Loucy (cell line): ENCODE measurements around the gene VSIG8.
"Not testable (repeated sequence)": the region's sequence is repeated elsewhere in the genome, so short reads cannot be mapped to it uniquely, and the experiment has no call there.

ENCODE experiments used
- H2AFZ ChIP-seq: fragments of 200-600 bp; sonication (generic); 2 replicates; pipeline ENCODE4 v1.6.0; 2016; ENCODE audit warnings: antibody characterized with exemption, mild to moderate bottlenecking, low read length, moderate library complexity
- H3F3A ChIP-seq: fragments of 200-600 bp; 2 replicates; pipeline ENCODE4 v1.6.0; 2016; ENCODE audit warnings: antibody characterized with exemption, low read depth, mild to moderate bottlenecking
- H3K27me3 ChIP-seq: fragments of 200-600 bp; sonication (generic); 2 replicates; pipeline ENCODE4 v1.6.1; 2014; ENCODE audit warnings: low read length, mild to moderate bottlenecking; ENCODE audit not compliant: insufficient read depth, poor library complexity, severe bottlenecking
- H3K36me3 ChIP-seq: fragments of 200-600 bp; sonication (generic); 2 replicates; pipeline ENCODE4 v1.6.1; 2016; ENCODE audit warnings: low read length; ENCODE audit not compliant: insufficient read depth
- H3K4me1 ChIP-seq: fragments of 200-600 bp; sonication (generic); 2 replicates; pipeline ENCODE4 v1.5.1; 2014; ENCODE audit warnings: low read length, mild to moderate bottlenecking; ENCODE audit not compliant: insufficient read depth, poor library complexity, severe bottlenecking
- H3K4me2 ChIP-seq: fragments of 200-600 bp; sonication (generic); 2 replicates; pipeline ENCODE4 v1.6.0; 2014; ENCODE audit warnings: antibody characterized with exemption, low read length, low read depth, mild to moderate bottlenecking; ENCODE audit not compliant: poor library complexity, severe bottlenecking
- H3K4me3 ChIP-seq: fragments of 200-600 bp; sonication (generic); 2 replicates; pipeline ENCODE4 v1.5.1; 2014; ENCODE audit warnings: low read length, mild to moderate bottlenecking, mixed read lengths; ENCODE audit not compliant: poor library complexity, severe bottlenecking
- H3K79me2 ChIP-seq: fragments of 200-600 bp; sonication (generic); 2 replicates; pipeline ENCODE4 v1.6.1; 2014; ENCODE audit warnings: low read length; ENCODE audit not compliant: insufficient read depth
- H3K9ac ChIP-seq: fragments of 200-600 bp; sonication (generic); 2 replicates; pipeline ENCODE4 v1.6.0; 2014; ENCODE audit warnings: mild to moderate bottlenecking, low read depth, low read length, moderate library complexity; ENCODE audit not compliant: poor library complexity, severe bottlenecking
- H3K9me2 ChIP-seq: fragments of 200-600 bp; sonication (generic); replicated peaks from 2 replicates; pipeline ENCODE4 v1.6.1; 2016; ENCODE audit warnings: low read depth, low read length, mixed read lengths
- H3K9me3 ChIP-seq: fragments of 200-600 bp; sonication (generic); 2 replicates; pipeline ENCODE4 v1.6.1; 2014; ENCODE audit warnings: mild to moderate bottlenecking, antibody characterized with exemption, low read length, low read depth; ENCODE audit not compliant: insufficient read depth
- H4K20me1 ChIP-seq: fragments of 200-600 bp; sonication (generic); 2 replicates; pipeline ENCODE4 v1.6.0; 2014; ENCODE audit warnings: antibody characterized with exemption, low read length, mild to moderate bottlenecking; ENCODE audit not compliant: insufficient read depth, poor library complexity, severe bottlenecking
- EZH2phosphoT487 ChIP-seq: fragments of 200-600 bp; IDR thresholded peaks from 2 replicates; pipeline ENCODE4 v1.6.1; 2018; ENCODE audit warnings: antibody characterized with exemption, mild to moderate bottlenecking, moderate library complexity, borderline replicate concordance
- TF ChIP-seq, protein P1 (sequence below): fragments of 200-600 bp; sonication (generic); conservative IDR thresholded peaks from 2 replicates; pipeline ENCODE4 v1.5.1; 2014; ENCODE audit warnings: mild to moderate bottlenecking, antibody characterized with exemption, low read length

The VSIG8 gene

DNA sequence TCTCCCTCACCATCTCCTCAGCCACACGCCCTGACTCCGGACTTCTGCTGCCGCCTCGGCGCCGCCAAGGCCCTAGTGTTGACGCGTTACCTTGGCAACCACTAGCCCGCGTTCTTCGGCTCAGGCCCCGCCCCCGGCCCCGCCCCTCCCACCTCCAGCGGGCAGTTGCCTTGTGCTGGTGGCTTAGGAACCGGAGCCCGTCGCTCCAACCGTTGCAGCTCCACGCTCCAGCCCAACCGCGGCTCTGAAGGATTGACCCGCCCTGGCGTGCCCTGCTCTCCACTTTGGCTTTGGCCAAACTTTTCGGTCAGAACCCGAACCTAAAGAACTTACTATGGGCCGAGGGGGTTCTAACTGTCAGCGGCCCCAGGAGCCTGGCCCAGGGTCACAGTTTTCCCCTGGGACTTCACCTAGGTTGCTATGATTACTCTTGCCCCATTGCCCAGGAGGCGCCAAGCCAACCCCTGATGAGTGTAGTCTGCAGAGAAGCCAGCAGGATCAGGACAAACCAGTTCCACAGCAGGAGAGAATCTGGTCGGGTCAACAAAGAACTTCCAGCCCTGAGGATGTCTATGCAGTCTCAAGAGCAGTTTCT, 37.7 kb upstream of the VSIG8 start, which contains the start of gene CFAP45:
Gene CFAP45 (minus strand): TSS at position 80 of the 595 bp plus-strand sequence. CDS start 67 bp downstream, at position 13.
- H3K27me3 ChIP-seq = no peaks in the 10 kb centered on the region
- H3K4me3 ChIP-seq = no peak within 1 kb of the TSS
- H2AFZ ChIP-seq = no peak within 1 kb of the TSS
- no peak within 1 kb of the TSS for H3K4me2 ChIP-seq
- H3K9ac ChIP-seq = no peak within 1 kb of the TSS
- no peaks in the 10 kb centered on the region for H3K36me3 ChIP-seq
- H3K4me1 ChIP-seq = peaks cover 13% of the 10 kb centered on the region
- no peaks in the 10 kb centered on the region for H4K20me1 ChIP-seq
- TF ChIP-seq EZH2phosphoT487 = no peak
- TF ChIP-seq, protein P1, sequence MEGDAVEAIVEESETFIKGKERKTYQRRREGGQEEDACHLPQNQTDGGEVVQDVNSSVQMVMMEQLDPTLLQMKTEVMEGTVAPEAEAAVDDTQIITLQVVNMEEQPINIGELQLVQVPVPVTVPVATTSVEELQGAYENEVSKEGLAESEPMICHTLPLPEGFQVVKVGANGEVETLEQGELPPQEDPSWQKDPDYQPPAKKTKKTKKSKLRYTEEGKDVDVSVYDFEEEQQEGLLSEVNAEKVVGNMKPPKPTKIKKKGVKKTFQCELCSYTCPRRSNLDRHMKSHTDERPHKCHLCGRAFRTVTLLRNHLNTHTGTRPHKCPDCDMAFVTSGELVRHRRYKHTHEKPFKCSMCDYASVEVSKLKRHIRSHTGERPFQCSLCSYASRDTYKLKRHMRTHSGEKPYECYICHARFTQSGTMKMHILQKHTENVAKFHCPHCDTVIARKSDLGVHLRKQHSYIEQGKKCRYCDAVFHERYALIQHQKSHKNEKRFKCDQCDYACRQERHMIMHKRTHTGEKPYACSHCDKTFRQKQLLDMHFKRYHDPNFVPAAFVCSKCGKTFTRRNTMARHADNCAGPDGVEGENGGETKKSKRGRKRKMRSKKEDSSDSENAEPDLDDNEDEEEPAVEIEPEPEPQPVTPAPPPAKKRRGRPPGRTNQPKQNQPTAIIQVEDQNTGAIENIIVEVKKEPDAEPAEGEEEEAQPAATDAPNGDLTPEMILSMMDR = no peak
- H3K79me2 ChIP-seq = no peaks in the 10 kb centered on the region
- H3K9me2 ChIP-seq = no peaks in the 10 kb centered on the region
- no peaks in the 10 kb centered on the region for H3F3A ChIP-seq
- H3K9me3 ChIP-seq = peaks cover 5% of the 10 kb centered on the region; the same call in 1 of the 2 replicates

DNA sequence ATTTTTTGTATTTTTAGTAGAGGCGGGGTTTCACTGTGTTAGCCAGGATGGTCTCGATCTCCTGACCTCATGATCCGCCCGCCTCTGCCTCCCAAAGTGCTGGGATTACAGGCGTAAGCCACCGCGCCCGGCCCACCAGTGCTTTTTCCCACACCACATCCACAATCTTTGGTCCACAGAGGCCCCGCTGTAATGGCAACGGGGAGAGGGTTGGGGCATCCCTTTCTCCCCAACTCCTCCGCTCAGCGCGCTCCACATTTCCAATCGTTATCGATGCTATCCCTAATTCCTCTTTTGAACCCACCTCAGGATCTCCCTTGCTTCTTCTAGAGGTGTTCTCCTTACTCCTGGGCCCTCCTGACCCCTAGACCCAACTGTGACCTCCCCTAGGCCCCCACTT, 37.2 kb upstream of the VSIG8 start:
- not testable (repeated sequence) for H3K9ac ChIP-seq, H4K20me1 ChIP-seq, H3K4me2 ChIP-seq, H3K9me3 ChIP-seq, H3K27me3 ChIP-seq, H3K4me3 ChIP-seq, H3K36me3 ChIP-seq, H3F3A ChIP-seq, H2AFZ ChIP-seq, H3K79me2 ChIP-seq, H3K9me2 ChIP-seq
- peaks cover 13% of the 10 kb centered on the region for H3K4me1 ChIP-seq

DNA sequence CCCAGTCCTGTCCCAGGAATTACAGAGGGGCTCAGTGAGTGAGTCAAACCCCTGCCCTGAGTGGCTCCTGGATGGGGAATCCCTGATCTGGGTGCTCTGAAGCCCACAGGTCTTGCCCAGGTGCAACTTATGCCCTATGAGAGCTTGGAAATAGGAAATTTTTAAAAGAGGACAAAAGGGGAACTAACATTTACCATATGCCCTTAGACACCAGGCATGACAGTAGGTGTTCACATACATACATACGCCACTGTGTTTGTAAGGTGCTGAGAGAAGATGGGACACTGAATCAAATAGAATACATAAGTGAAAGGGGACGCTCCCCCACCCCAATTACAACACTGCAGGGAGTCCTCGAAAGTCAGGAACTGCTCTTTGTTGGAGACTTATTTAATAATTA, 36.1 kb upstream of the VSIG8 start:
- no peak overlapping the region for H3K9ac ChIP-seq
- H2AFZ ChIP-seq = no peak overlapping the region
- H3K4me3 ChIP-seq = no peak overlapping the region
- H3K36me3 ChIP-seq = no peaks in the 10 kb centered on the region
- 0 out of 2 replicates have a peak, but pooled peaks cover under 1% of the 10 kb centered on the region for H3K9me3 ChIP-seq
- H3K79me2 ChIP-seq = no peaks in the 10 kb centered on the region
- H3F3A ChIP-seq = no peaks in the 10 kb centered on the region
- H3K9me2 ChIP-seq = no peaks in the 10 kb centered on the region
- TF ChIP-seq EZH2phosphoT487 = no peak
- TF ChIP-seq, protein P1 = no peak
- H3K4me2 ChIP-seq = no peak overlapping the region
- peaks cover 13% of the 10 kb centered on the region for H3K4me1 ChIP-seq
- H3K27me3 ChIP-seq = no peaks in the 10 kb centered on the region
- H4K20me1 ChIP-seq = no peaks in the 10 kb centered on the region

DNA sequence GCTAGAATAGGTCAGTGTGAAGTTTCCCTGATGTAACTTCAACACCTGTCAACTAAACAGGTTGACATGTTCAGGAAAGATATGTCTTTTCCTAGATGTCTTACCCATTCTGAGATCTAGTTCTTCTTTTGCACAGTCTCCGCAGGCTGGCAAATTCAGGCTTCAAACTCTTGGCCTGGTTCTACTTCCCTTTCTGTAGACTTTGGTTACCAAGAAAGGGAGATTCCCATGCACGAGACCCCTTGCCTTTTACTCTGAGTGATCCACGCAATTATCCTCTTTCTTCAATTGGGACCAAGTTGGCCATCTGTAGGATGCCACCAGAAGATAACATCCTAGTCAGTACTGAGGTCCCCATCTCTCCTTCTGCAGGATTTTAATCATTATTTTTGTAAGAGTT, 35.5 kb upstream of the VSIG8 start:
- Histone ChIP-seq H4K20me1 (no peaks in the 10 kb centered on the region), H3K4me1 (peaks cover 17% of the 10 kb centered on the region), H3K4me2 (no peak overlapping the region), H3F3A (no peaks in the 10 kb centered on the region), H3K9me2 (no peaks in the 10 kb centered on the region), H3K27me3 (no peaks in the 10 kb centered on the region), H2AFZ (no peak overlapping the region), H3K36me3 (no peaks in the 10 kb centered on the region), H3K9me3 (no peaks in the 10 kb centered on the region), H3K4me3 (no peak overlapping the region), H3K9ac (no peak overlapping the region), H3K79me2 (no peaks in the 10 kb centered on the region)
- TF ChIP-seq, protein P1 = no peak
- no peak for TF ChIP-seq EZH2phosphoT487
